Gastroesophageal sphincter (tissue), 3 donors: ENCODE results near the gene ABCC1.

Experiments
- CTCF ChIP-seq, 4 experiments: fragments of 200-600 bp in 2 of 4; fragments of 450-650 bp in 2 of 4; sonication (generic) in 1 of 4; IDR thresholded peaks; one replicate each; pipeline ENCODE4 v1.5.1; 2017 to 2019; ENCODE audit warnings: antibody characterized with exemption in 4 of 4, mild to moderate bottlenecking in 2 of 4, moderate library complexity in 2 of 4
- EP300 ChIP-seq: sonication (generic); formaldehyde crosslinking; IDR thresholded peaks from one replicate; pipeline ENCODE4 v1.6.1; 2017; ENCODE audit warnings: antibody characterized with exemption, mild to moderate bottlenecking
- POLR2A ChIP-seq, 2 donors: fragments of 450-650 bp; IDR thresholded peaks; one replicate each; pipeline ENCODE4 v1.6.1; 2017; ENCODE audit warnings: antibody characterized with exemption in 2 of 2, mild to moderate bottlenecking in 2 of 2, moderate library complexity in 1 of 2

GRCh38 chr16:16120044-16120381, 170.6 kb downstream of the ABCC1 start:
- no peak for TF ChIP-seq POLR2A (IDR thresholded peaks at IDR 0.05)
- TF ChIP-seq CTCF (IDR thresholded peaks at IDR 0.05) = no peak
- no peak for TF ChIP-seq EP300
